Lower leg skin (tissue), 4 donors: ENCODE measurements around the gene BOK. TPM values are rescaled to one million over a fixed set of nuclear protein-coding genes. Genes with fewer than 3 reads are reported as not detected.

ENCODE experiments used
- DNase-seq, 2 donors: peaks; one replicate each; pipeline ENCODE4 v3.0.0-alpha.2; 2019; ENCODE audit warnings: low spot score in 2 of 2
- H3K4me3 ChIP-seq: fragments of 200-600 bp; sonication (generic); 2 replicates; pipeline ENCODE4 v1.5.1; 2017; ENCODE audit warnings: mild to moderate bottlenecking, low read depth; ENCODE audit not compliant: poor library complexity, severe bottlenecking
- CTCF ChIP-seq, 3 donors: fragments of 450-650 bp; IDR thresholded peaks; one replicate each; pipeline ENCODE4 v1.5.1; 2016; ENCODE audit warnings: antibody characterized with exemption in 3 of 3, mild to moderate bottlenecking in 3 of 3, moderate library complexity in 2 of 3
- POLR2A ChIP-seq, 2 donors: fragments of 450-650 bp; IDR thresholded peaks; one replicate each; pipeline ENCODE4 v1.6.1; 2016 to 2017; ENCODE audit warnings: antibody characterized with exemption in 2 of 2, mild to moderate bottlenecking in 1 of 2, moderate library complexity in 1 of 2
- WGBS, 2 donors: methylation state at CpG; one replicate each; pipeline ENCODE4 v1.1.5; 2018; 5-methylcytosine and 5-hydroxymethylcytosine counted together
- intact Hi-C: fragments of 100-400 bp; cut with DNase I; formaldehyde crosslinking; loops from one replicate; pipeline ENCODE4 v1.15.0; 2023; ENCODE audit warnings: low total_unique reads
- total RNA-seq, 4 donors: library from RNA; depleted of rRNA; stranded (reverse); fragments of >200 nt; gene quantifications; one replicate each; pipeline ENCODE4 v1.1.0, GENCODE V29; 2016

BOK gene
- total RNA-seq, 4 donors from 2014 or later = 44.2 to 59.9 (median 54.7) TPM

- 70 to 88% methylated on average over 15 to 16 of the region's 23 CpGs for WGBS, 2 donors
- intact Hi-C loops = no loop called here
- DNase-seq = no peak
- H3K4me3 ChIP-seq = no peak overlapping the region
- TF ChIP-seq POLR2A (IDR thresholded peaks at IDR 0.05) (no peak), CTCF (IDR thresholded peaks at IDR 0.05) (no peak)
These were observed 3.8 kb downstream of the BOK start for GRCh38 chr2:241562269-241562891.

GRCh38 chr2:241563031-241563507 is 4.5 kb downstream of the BOK start:
- no peak for TF ChIP-seq CTCF (IDR thresholded peaks at IDR 0.05)
- no peak for TF ChIP-seq POLR2A (IDR thresholded peaks at IDR 0.05)

GRCh38 chr2:241563571-241563980 is 5.0 kb downstream of the BOK start:
- no peak for TF ChIP-seq CTCF (IDR thresholded peaks at IDR 0.05)
- no peak for TF ChIP-seq POLR2A (IDR thresholded peaks at IDR 0.05)
- 78 to 80% methylated on average over 4 of the region's 10 CpGs for WGBS, 2 donors
- H3K4me3 ChIP-seq = no peak overlapping the region
- DNase-seq = peak in 1 of 2 donors; percentile 85
- intact Hi-C loops = no loop called here

More at GRCh38 chr2:241563031-241563507, 4.5 kb downstream of the BOK start:
- WGBS, 2 donors = 87 to 88% methylated on average over 9 to 13 of the region's 13 CpGs
- no peak overlapping the region for H3K4me3 ChIP-seq
- intact Hi-C loops = no loop called here
- no peak for DNase-seq

GRCh38 chr2:241563981-241564595 is 5.5 kb downstream of the BOK start:
- no peak overlapping the region for H3K4me3 ChIP-seq
- peak in 1 of 2 donors; percentile 84 for DNase-seq
- intact Hi-C loops = no loop called here
- WGBS, 2 donors = 57 to 74% methylated on average over 21 to 22 of the region's 23 CpGs
- TF ChIP-seq POLR2A (IDR thresholded peaks at IDR 0.05) = no peak
- TF ChIP-seq CTCF (IDR thresholded peaks at IDR 0.05) = no peak

GRCh38 chr2:241564596-241565410 is 6.3 kb downstream of the BOK start:
- WGBS, 2 donors = 57 to 67% methylated on average over 29 to 36 of the region's 36 CpGs
- no peak for TF ChIP-seq POLR2A (IDR thresholded peaks at IDR 0.05)
- TF ChIP-seq CTCF (IDR thresholded peaks at IDR 0.05) = no peak
- peak in 1 of 2 donors; percentile 84 for DNase-seq
- intact Hi-C loops = no loop called here
- no peak overlapping the region for H3K4me3 ChIP-seq
